ENCODE results near the gene SPHK2.
A peak's percentile ranks its signal among the peaks of the same experiment; 100 is the strongest.
"Not testable (repeated sequence)": the region's sequence is repeated elsewhere in the genome, so short reads cannot be mapped to it uniquely, and the experiment has no call there.

The SPHK2 gene

DNA sequence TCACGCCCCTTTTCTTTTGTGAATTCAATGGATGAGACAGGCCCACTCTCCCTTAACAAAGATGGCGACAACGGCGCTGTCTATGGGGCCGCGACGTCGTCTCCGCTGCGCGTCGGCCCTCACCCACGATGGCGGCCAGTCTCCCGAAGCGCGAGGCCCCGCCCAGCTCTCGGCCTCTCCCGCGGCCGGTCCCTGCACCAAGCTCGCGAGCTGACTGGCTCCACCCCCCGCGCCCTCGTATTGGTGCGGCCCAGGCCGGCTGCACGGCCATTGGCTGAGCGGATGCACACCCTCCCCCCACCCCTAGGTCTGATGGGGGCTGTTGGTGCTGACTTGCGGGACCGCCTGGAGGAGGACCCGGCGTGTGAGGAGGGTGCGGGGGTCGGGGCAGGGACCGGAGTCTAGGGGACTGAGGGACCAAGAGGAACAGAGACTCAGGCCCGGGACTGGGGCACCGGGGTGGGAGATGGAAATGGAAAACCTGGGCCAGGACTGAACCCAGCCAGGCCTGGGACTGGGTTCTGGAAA, 4.8 kb downstream of the SPHK2 start:
- Mint-ChIP-seq H3K9me3 (no peaks in the 10 kb centered on the region), H3K4me1 (ENCODE audit: low read depth in 2 of 2) (peaks cover 38 to 44% of the 10 kb centered on the region in 2 donors), H3K27me3 (no peaks in the 10 kb centered on the region), H3K4me3 (peak overlapping the region; percentile 85 to 89), H3K27ac (peak overlapping the region; percentile 91 to 98), H3K36me3 (ENCODE audit: insufficient read depth) (peaks cover 36% of the 10 kb centered on the region)
- DNase-seq (peak; percentile 83 to 91 (median 89)), ATAC-seq (replicated peaks) (peak; percentile 61)

- ATAC-seq (replicated peaks): no peak
- H3K4me3 Mint-ChIP-seq: peak overlapping the region; percentile 3 to 85
- H3K27ac Mint-ChIP-seq: peak overlapping the region; percentile 91 to 98
- no peaks in the 10 kb centered on the region for H3K27me3 Mint-ChIP-seq
- DNase-seq: no peak
- H3K9me3 Mint-ChIP-seq: no peaks in the 10 kb centered on the region
- H3K4me1 Mint-ChIP-seq (ENCODE audit: low read depth in 2 of 2): peaks cover 31 to 36% of the 10 kb centered on the region in 2 donors
- H3K36me3 Mint-ChIP-seq (ENCODE audit: insufficient read depth): peaks cover 39% of the 10 kb centered on the region
Observed at GRCh38 chr19:48624791-48625723, 5.8 kb downstream of the SPHK2 start.

DNA sequence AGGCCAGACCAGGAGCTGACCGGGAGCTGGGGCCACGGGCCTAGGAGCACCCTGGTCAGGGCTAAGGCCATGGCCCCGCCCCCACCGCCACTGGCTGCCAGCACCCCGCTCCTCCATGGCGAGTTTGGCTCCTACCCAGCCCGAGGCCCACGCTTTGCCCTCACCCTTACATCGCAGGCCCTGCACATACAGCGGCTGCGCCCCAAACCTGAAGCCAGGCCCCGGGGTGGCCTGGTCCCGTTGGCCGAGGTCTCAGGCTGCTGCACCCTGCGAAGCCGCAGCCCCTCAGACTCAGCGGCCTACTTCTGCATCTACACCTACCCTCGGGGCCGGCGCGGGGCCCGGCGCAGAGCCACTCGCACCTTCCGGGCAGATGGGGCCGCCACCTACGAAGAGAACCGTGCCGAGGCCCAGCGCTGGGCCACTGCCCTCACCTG, 6.6 kb downstream of the SPHK2 start:
- peaks cover 41% of the 10 kb centered on the region for H3K36me3 Mint-ChIP-seq (ENCODE audit: insufficient read depth)
- H3K27ac Mint-ChIP-seq: peak overlapping the region in 1 of 2 donors; percentile 91
- H3K9me3 Mint-ChIP-seq: no peaks in the 10 kb centered on the region
- peaks cover 31 to 36% of the 10 kb centered on the region in 2 donors for H3K4me1 Mint-ChIP-seq (ENCODE audit: low read depth in 2 of 2)
- no peak for ATAC-seq (replicated peaks)
- no peaks in the 10 kb centered on the region for H3K27me3 Mint-ChIP-seq
- no peak for DNase-seq
- no peak overlapping the region for H3K4me3 Mint-ChIP-seq

DNA sequence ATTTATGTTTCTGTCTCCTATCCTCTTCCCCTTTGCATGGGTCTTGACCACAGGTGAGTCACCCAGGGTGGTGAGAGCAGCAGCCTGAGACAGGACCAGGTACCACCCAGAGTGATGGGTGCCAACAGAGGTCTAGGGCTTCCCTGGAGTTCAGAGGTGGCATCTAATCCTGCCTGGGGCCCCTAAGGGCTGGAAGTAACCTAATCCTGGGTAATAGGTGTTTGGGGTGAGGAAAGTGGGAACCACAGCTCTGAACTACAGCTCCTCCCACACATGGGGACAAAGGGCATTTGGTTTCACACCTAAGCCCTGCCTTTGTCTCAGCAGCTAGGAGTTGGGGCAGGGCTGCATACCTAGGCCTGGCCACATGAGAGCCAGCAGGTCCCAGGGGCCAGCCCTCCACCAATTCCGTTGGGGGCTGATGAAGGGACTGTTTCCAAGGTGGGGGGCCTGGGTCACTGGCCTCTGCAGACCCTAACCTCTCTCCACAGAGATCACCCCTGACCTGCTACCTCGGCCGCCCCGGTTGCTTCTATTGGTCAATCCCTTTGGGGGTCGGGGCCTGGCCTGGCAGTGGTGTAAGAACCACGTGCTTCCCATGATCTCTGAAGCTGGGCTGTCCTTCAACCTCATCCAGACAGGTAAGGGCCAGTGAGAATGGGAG, 8.0 kb downstream of the SPHK2 start:
- DNase-seq (peak in 1 of 3 experiments; percentile 34), ATAC-seq (replicated peaks) (peak; percentile 67)
- no peaks in the 10 kb centered on the region for H3K9me3 Mint-ChIP-seq
- H3K4me1 Mint-ChIP-seq (ENCODE audit: low read depth in 2 of 2): peaks cover 30 to 36% of the 10 kb centered on the region in 2 donors
- H3K36me3 Mint-ChIP-seq (ENCODE audit: insufficient read depth): peaks cover 46% of the 10 kb centered on the region
- H3K27ac Mint-ChIP-seq: peak overlapping the region in 1 of 2 donors; percentile 80
- H3K4me3 Mint-ChIP-seq: peak overlapping the region; percentile 22 to 34
- H3K27me3 Mint-ChIP-seq: no peaks in the 10 kb centered on the region

GRCh38 chr19:48627865-48628314, 8.6 kb downstream of the SPHK2 start:
- Mint-ChIP-seq H3K27ac (peak overlapping the region in 1 of 2 donors; percentile 80), H3K4me1 (ENCODE audit: low read depth in 2 of 2) (peaks cover 27 to 36% of the 10 kb centered on the region in 2 donors), H3K4me3 (no peak overlapping the region), H3K9me3 (no peaks in the 10 kb centered on the region), H3K36me3 (ENCODE audit: insufficient read depth) (peaks cover 51% of the 10 kb centered on the region), H3K27me3 (no peaks in the 10 kb centered on the region)
- ATAC-seq (replicated peaks): no peak
- no peak for DNase-seq

DNA sequence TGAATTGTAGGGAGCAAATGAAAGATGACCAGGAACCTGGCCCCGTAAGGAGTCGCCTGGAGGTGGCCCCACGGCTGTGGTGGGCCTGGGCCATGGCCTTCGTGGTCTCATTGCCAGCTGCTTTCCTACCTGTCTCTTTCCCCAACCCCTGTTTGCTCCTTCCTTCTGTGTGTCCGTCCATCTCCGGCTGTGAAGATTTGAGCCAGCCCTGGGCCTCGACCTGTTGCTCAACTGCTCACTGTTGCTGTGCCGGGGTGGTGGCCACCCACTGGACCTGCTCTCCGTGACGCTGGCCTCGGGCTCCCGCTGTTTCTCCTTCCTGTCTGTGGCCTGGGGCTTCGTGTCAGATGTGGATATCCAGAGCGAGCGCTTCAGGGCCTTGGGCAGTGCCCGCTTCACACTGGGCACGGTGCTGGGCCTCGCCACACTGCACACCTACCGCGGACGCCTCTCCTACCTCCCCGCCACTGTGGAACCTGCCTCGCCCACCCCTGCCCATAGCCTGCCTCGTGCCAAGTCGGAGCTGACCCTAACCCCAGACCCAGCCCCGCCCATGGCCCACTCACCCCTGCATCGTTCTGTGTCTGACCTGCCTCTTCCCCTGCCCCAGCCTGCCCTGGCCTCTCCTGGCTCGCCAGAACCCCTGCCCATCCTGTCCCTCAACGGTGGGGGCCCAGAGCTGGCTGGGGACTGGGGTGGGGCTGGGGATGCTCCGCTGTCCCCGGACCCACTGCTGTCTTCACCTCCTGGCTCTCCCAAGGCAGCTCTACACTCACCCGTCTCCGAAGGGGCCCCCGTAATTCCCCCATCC, 9.4 kb downstream of the SPHK2 start:
- no peaks in the 10 kb centered on the region for H3K9me3 Mint-ChIP-seq

GRCh38 chr19:48629297-48629598, 9.9 kb downstream of the SPHK2 start:
- H3K4me3 Mint-ChIP-seq: no peak overlapping the region
- H3K36me3 Mint-ChIP-seq (ENCODE audit: insufficient read depth): peaks cover 51% of the 10 kb centered on the region
- ATAC-seq (replicated peaks): no peak
- H3K27me3 Mint-ChIP-seq: no peaks in the 10 kb centered on the region
- H3K27ac Mint-ChIP-seq: peak overlapping the region in 1 of 2 donors; percentile 38
- no peak for DNase-seq
- no peaks in the 10 kb centered on the region for H3K9me3 Mint-ChIP-seq
- peaks cover 20 to 31% of the 10 kb centered on the region in 2 donors for H3K4me1 Mint-ChIP-seq (ENCODE audit: low read depth in 2 of 2)

More for the DNA sequence above, 9.4 kb downstream of the SPHK2 start:
- Mint-ChIP-seq H3K4me1 (ENCODE audit: low read depth in 2 of 2) (peaks cover 22 to 33% of the 10 kb centered on the region in 2 donors), H3K4me3 (no peak overlapping the region), H3K36me3 (ENCODE audit: insufficient read depth) (peaks cover 57% of the 10 kb centered on the region), H3K27ac (peak overlapping the region in 1 of 2 donors; percentile 32), H3K27me3 (no peaks in the 10 kb centered on the region)
- DNase-seq (no peak), ATAC-seq (replicated peaks) (no peak)

GRCh38 chr19:48629599-48630295, 10.4 kb downstream of the SPHK2 start:
- Mint-ChIP-seq H3K9me3 (no peaks in the 10 kb centered on the region), H3K27ac (peak overlapping the region in 1 of 2 donors; percentile 38), H3K36me3 (ENCODE audit: insufficient read depth) (peaks cover 52% of the 10 kb centered on the region), H3K27me3 (no peaks in the 10 kb centered on the region), H3K4me3 (no peak overlapping the region), H3K4me1 (ENCODE audit: low read depth in 2 of 2) (peaks cover 20 to 32% of the 10 kb centered on the region in 2 donors)
- ATAC-seq (replicated peaks) (no peak), DNase-seq (no peak)

DNA sequence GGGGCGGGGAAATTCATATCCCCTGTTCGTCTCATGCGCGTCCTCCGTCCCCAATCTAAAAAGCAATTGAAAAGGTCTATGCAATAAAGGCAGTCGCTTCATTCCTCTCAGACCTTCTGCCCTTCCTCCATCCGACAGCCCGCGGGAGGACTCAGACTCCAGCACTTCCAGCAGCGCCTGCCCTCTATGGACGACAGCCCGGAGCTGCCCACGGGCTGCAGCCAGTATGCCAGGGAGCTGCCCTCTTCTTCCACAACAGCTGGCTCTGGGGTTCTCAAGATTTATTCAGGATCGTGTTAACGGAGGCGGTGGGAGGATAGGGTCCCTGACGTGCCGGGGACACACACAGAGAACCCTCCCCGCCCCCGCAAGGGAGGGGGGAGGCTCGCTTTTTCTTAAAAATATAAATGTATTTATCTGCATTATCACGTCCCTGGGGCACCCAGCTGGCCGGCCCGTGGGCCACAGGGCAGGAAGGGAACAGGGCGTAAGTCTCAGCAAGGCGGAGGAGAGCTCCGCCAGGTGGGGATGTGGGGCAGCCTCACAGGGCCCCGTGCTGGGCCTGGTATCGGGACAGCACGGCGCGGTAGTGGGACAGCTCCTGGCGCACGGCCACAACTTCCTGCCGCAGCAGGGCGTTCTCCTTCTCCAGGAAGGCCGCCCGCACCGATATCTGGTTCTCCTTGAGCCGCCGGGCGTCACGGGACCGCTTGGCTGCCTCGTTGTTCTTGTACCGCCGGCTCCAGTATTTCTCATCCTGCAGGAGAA, 11.2 kb downstream of the SPHK2 start:
- peaks cover 21 to 33% of the 10 kb centered on the region in 2 donors for H3K4me1 Mint-ChIP-seq (ENCODE audit: low read depth in 2 of 2)
- H3K36me3 Mint-ChIP-seq (ENCODE audit: insufficient read depth): peaks cover 59% of the 10 kb centered on the region
- no peak overlapping the region for H3K4me3 Mint-ChIP-seq
- no peaks in the 10 kb centered on the region for H3K27me3 Mint-ChIP-seq
- H3K9me3 Mint-ChIP-seq: no peaks in the 10 kb centered on the region
- no peak for DNase-seq
- ATAC-seq (replicated peaks): no peak
- peak overlapping the region in 1 of 2 donors; percentile 38 for H3K27ac Mint-ChIP-seq

GRCh38 chr19:48631225-48631624, 11.9 kb downstream of the SPHK2 start:
- ATAC-seq (replicated peaks): no peak
- H3K4me3 Mint-ChIP-seq: no peak overlapping the region
- H3K9me3 Mint-ChIP-seq: no peaks in the 10 kb centered on the region
- H3K27ac Mint-ChIP-seq: no peak overlapping the region
- H3K4me1 Mint-ChIP-seq (ENCODE audit: low read depth in 2 of 2): peaks cover 24 to 36% of the 10 kb centered on the region in 2 donors
- H3K27me3 Mint-ChIP-seq: no peaks in the 10 kb centered on the region
- no peak for DNase-seq
- peaks cover 63% of the 10 kb centered on the region for H3K36me3 Mint-ChIP-seq (ENCODE audit: insufficient read depth)

- not testable (repeated sequence) for H3K27me3 Mint-ChIP-seq; ATAC-seq (replicated peaks); DNase-seq; H3K4me3 Mint-ChIP-seq; H3K9me3 Mint-ChIP-seq
- Mint-ChIP-seq H3K4me1 (ENCODE audit: low read depth in 2 of 2) (peaks cover 19 to 31% of the 10 kb centered on the region in 2 donors), H3K36me3 (ENCODE audit: insufficient read depth) (peaks cover 60% of the 10 kb centered on the region), H3K27ac (peak overlapping the region in 1 of 2 donors; percentile 94)
Observed at GRCh38 chr19:48632286-48632685, 13.0 kb downstream of the SPHK2 start.

GRCh38 chr19:48632692-48633147, 13.4 kb downstream of the SPHK2 start:
- ATAC-seq (replicated peaks): no peak
- Mint-ChIP-seq H3K36me3 (ENCODE audit: insufficient read depth) (peaks cover 64% of the 10 kb centered on the region), H3K9me3 (no peaks in the 10 kb centered on the region), H3K4me1 (ENCODE audit: low read depth in 2 of 2) (peaks cover 21 to 29% of the 10 kb centered on the region in 2 donors), H3K27me3 (no peaks in the 10 kb centered on the region), H3K27ac (peak overlapping the region in 1 of 2 donors; percentile 94), H3K4me3 (no peak overlapping the region)
- DNase-seq: no peak

Measured in effector memory CD8-positive, alpha-beta T cell (primary cell).